Liver (tissue), 3 donors: ENCODE data around the gene PHKB.

ENCODE experiments used
- EGR1 ChIP-seq, 2 donors: IDR thresholded peaks; 2 replicates each; pipeline ENCODE4 v1.6.1; 2016 to 2018; ENCODE audit warnings: antibody characterized with exemption in 2 of 2, low read depth in 2 of 2
- GABPA ChIP-seq, 2 donors: IDR thresholded peaks in 1 of 2; conservative IDR thresholded peaks in 1 of 2; 2 replicates each; pipeline ENCODE4 v1.6.1; 2016; ENCODE audit warnings: antibody characterized with exemption in 2 of 2, mild to moderate bottlenecking in 1 of 2, moderate library complexity in 1 of 2
- YY1 ChIP-seq: IDR thresholded peaks from 2 replicates; pipeline ENCODE4 v1.6.1; 2016; ENCODE audit warnings: antibody characterized with exemption, mild to moderate bottlenecking
- TF ChIP-seq, protein P1 (sequence below): fragments of 150-350 bp; IDR thresholded peaks from 2 replicates; pipeline ENCODE4 v1.5.1; 2017; ENCODE audit warnings: improper control_type of control experiment, low read depth, low read length; ENCODE audit not compliant: missing input control
- TF ChIP-seq, protein P2 (sequence below): IDR thresholded peaks from 2 replicates; pipeline ENCODE4 v1.6.1; 2016; ENCODE audit warnings: antibody characterized with exemption
- TF ChIP-seq, protein P3 (sequence below): IDR thresholded peaks from 2 replicates; pipeline ENCODE4 v1.6.1; 2016; ENCODE audit warnings: antibody characterized with exemption, mild to moderate bottlenecking
- donor health status: healthy.
- donor health status: healthy.

DNA sequence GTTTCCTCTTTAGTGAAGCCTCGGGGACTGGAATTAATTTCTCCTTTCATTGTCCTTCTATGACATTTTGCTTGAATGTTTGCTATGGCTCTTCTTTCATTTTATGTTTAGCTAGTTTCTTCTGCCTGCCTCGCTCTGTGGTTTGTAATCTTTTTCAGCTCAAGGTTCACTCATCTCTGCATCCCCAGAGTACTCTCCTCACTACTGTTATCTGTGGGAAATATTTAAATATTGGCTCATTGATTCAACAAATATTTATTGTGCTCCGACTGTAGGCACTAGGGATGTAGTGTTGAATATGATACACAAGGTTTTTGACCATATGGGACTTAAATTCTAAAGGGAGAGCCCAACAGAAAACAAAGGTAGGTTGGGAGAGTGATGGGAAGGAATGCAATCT is 195.9 kb downstream of the PHKB start:
- TF ChIP-seq, protein P1, sequence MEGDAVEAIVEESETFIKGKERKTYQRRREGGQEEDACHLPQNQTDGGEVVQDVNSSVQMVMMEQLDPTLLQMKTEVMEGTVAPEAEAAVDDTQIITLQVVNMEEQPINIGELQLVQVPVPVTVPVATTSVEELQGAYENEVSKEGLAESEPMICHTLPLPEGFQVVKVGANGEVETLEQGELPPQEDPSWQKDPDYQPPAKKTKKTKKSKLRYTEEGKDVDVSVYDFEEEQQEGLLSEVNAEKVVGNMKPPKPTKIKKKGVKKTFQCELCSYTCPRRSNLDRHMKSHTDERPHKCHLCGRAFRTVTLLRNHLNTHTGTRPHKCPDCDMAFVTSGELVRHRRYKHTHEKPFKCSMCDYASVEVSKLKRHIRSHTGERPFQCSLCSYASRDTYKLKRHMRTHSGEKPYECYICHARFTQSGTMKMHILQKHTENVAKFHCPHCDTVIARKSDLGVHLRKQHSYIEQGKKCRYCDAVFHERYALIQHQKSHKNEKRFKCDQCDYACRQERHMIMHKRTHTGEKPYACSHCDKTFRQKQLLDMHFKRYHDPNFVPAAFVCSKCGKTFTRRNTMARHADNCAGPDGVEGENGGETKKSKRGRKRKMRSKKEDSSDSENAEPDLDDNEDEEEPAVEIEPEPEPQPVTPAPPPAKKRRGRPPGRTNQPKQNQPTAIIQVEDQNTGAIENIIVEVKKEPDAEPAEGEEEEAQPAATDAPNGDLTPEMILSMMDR: no peak
- TF ChIP-seq, protein P2, sequence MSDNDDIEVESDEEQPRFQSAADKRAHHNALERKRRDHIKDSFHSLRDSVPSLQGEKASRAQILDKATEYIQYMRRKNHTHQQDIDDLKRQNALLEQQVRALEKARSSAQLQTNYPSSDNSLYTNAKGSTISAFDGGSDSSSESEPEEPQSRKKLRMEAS: no peak
- TF ChIP-seq YY1 (peak; percentile 15), GABPA (IDR thresholded peaks at IDR 0.05 in 1 of 2, conservative IDR thresholded peaks at IDR 0.05 in 1 of 2) (no peak), EGR1 (IDR thresholded peaks at IDR 0.05; ENCODE audit: low read depth in 2 of 2) (no peak)
- TF ChIP-seq, protein P3, sequence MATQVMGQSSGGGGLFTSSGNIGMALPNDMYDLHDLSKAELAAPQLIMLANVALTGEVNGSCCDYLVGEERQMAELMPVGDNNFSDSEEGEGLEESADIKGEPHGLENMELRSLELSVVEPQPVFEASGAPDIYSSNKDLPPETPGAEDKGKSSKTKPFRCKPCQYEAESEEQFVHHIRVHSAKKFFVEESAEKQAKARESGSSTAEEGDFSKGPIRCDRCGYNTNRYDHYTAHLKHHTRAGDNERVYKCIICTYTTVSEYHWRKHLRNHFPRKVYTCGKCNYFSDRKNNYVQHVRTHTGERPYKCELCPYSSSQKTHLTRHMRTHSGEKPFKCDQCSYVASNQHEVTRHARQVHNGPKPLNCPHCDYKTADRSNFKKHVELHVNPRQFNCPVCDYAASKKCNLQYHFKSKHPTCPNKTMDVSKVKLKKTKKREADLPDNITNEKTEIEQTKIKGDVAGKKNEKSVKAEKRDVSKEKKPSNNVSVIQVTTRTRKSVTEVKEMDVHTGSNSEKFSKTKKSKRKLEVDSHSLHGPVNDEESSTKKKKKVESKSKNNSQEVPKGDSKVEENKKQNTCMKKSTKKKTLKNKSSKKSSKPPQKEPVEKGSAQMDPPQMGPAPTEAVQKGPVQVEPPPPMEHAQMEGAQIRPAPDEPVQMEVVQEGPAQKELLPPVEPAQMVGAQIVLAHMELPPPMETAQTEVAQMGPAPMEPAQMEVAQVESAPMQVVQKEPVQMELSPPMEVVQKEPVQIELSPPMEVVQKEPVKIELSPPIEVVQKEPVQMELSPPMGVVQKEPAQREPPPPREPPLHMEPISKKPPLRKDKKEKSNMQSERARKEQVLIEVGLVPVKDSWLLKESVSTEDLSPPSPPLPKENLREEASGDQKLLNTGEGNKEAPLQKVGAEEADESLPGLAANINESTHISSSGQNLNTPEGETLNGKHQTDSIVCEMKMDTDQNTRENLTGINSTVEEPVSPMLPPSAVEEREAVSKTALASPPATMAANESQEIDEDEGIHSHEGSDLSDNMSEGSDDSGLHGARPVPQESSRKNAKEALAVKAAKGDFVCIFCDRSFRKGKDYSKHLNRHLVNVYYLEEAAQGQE: no peak
